Measurements from ENCODE around the gene RIF1.

DNA sequence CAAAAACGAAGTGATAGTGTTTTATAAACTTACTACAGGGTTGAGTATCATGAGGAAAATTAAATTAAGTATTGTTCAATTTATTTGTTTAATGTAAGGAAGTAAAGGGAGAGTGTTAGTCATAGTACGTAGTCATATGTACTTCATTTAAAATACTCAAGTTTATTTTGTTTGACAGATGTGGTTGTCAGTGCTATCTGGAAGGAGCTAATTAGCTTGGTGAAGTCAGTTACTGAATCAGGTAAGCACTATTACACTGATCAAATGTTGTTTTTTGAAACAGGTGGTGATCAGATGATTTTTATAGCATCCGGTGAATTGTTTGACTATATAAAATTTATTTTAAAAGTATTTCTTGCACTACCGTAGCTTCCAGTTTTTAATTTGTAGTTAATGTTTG is 28.8 kb downstream of the RIF1 start:
- TF ChIP-seq TSHZ2 (CRISPR knock-in tag; IDR thresholded peaks at IDR 0.05) (no peak), TOX (CRISPR knock-in tag; IDR thresholded peaks at IDR 0.05; ENCODE audit: borderline replicate concordance) (no peak), BACH2 (CRISPR knock-in tag; IDR thresholded peaks at IDR 0.05; ENCODE audit: borderline replicate concordance) (no peak), ARNTL (CRISPR knock-in tag; IDR thresholded peaks at IDR 0.05; ENCODE audit: borderline replicate concordance, low read depth) (no peak), CSDC2 (CRISPR knock-in tag; IDR thresholded peaks at IDR 0.05) (no peak), GLIS3 (CRISPR knock-in tag; IDR thresholded peaks at IDR 0.05) (no peak), RARB (CRISPR knock-in tag; IDR thresholded peaks at IDR 0.05) (no peak), ZFP30 (CRISPR knock-in tag; IDR thresholded peaks at IDR 0.05) (no peak), CSRNP3 (CRISPR knock-in tag; IDR thresholded peaks at IDR 0.05) (no peak)
- TF ChIP-seq, protein P1, sequence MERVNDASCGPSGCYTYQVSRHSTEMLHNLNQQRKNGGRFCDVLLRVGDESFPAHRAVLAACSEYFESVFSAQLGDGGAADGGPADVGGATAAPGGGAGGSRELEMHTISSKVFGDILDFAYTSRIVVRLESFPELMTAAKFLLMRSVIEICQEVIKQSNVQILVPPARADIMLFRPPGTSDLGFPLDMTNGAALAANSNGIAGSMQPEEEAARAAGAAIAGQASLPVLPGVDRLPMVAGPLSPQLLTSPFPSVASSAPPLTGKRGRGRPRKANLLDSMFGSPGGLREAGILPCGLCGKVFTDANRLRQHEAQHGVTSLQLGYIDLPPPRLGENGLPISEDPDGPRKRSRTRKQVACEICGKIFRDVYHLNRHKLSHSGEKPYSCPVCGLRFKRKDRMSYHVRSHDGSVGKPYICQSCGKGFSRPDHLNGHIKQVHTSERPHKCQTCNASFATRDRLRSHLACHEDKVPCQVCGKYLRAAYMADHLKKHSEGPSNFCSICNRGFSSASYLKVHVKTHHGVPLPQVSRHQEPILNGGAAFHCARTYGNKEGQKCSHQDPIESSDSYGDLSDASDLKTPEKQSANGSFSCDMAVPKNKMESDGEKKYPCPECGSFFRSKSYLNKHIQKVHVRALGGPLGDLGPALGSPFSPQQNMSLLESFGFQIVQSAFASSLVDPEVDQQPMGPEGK (CRISPR knock-in tag; IDR thresholded peaks at IDR 0.05; ENCODE audit: borderline replicate concordance): no peak
